Fibroblast of skin of left biceps (primary cell): ENCODE data around the gene NT5E.
"Not testable (repeated sequence)": the region's sequence is repeated elsewhere in the genome, so short reads cannot be mapped to it uniquely, and the experiment has no call there.

ENCODE experiments used
- DNase-seq, 2 experiments: peaks; one replicate each; pipeline ENCODE4 v3.0.0-alpha.2; 2013; ENCODE audit warnings: low read depth in 2 of 2

NT5E gene

DNA sequence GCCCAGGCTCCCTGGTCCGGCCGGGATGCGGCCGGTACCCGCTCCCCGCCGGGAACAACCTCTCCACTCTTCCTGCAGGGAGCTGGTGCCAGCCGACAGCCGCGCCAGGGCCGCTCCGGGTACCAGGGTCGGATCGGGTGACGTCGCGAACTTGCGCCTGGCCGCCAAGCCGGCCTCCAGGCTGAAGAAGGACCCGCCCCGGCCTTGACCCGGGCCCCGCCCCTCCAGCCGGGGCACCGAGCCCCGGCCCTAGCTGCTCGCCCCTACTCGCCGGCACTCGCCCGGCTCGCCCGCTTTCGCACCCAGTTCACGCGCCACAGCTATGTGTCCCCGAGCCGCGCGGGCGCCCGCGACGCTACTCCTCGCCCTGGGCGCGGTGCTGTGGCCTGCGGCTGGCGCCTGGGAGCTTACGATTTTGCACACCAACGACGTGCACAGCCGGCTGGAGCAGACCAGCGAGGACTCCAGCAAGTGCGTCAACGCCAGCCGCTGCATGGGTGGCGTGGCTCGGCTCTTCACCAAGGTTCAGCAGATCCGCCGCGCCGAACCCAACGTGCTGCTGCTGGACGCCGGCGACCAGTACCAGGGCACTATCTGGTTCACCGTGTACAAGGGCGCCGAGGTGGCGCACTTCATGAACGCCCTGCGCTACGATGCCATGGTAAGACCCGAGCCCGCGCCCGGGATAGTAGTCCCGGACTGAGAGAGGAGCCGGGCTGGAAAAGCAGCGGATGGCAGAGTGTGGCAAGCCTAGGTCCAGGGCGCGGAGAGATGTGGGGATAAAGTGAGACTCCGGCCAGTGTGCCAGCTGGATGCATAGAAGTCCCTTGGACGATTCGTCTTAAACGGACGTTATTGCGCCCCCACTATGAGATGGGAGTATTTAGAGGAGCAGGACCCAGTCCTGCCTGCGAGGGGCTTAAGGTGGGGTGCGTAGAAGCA is at the start of gene NT5E:
NT5E (plus strand) TSS at position 266 of the 942 bp plus-strand sequence; CDS start at position 323, 57 bp downstream.
- no peak for DNase-seq

DNA sequence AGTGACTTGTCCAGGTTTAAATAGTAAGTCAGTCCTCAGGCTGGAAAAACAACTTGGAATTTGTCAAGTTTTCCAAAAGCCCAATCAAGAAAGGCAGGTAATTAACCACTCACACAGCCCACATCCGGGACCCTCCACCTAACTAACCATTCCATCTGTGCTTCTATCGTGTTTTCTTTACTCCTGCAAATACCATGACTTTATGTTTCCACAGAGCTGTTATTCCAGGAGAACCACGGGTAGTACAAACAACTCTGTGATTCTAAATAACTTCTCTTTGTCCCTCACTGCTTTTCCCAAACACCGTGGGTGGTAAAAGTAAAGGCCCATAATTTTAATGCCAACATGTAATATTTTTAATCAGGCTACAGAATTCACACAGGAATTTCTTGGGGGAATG is 49.6 kb upstream of the NT5E start:
- DNase-seq: no peak

DNA sequence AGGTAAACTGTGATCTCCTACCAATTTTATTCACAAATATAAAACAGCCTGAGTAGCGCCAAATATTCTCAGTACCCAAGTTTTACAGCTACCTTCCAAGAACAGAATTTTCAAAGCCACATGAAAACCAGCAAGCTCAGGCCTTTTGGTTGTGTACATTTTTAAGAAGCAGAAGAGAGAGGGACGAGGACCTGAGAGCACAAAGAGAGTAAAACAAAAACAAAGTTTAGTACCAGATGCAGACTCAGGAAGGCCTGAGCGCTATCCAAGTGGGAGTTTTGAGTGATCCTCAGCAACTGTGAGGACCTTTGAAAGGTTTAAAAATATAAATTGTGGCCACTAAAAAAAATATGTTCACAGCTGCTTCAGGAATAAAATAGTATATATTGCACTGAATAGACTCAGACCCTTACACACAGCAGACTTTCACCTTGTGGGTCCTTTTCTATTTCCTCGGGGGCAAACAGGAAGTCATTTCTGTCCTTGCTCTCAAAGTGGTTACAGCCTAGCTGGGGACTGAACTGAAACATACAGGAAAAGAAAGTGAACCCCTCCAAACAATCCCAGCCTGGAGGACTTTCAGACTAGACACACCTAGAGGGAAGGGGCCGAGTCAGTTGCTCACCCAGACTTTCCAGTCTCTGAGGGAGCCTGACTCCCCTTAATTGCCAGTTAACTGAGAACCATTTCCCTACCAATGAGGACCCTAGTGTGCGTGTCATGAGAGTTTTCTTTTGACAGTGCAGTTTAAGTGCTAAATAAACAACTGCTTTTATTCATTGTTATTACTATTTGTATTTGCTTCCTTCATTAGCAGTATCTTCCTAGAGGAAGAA is 48.5 kb upstream of the NT5E start:
- DNase-seq: no peak

DNA sequence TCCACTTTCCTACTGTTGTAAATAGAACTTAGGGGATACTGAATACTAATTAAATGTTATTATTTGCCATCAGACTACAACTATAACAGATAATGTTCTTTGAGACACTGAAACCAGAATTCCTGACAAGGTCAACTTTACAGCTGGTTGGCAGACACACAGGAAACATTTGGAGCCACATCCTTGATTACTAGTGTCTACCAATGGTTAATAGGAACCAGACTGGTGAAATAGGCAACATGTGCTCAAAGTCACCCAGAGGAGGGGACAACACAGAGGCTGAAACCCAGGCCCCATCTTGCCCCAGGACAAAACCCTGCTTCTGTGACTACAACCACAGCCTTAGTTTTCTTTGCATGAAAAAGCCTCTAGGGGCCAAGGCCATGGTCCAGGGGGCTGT is 47.8 kb upstream of the NT5E start:
- DNase-seq: no peak

DNA sequence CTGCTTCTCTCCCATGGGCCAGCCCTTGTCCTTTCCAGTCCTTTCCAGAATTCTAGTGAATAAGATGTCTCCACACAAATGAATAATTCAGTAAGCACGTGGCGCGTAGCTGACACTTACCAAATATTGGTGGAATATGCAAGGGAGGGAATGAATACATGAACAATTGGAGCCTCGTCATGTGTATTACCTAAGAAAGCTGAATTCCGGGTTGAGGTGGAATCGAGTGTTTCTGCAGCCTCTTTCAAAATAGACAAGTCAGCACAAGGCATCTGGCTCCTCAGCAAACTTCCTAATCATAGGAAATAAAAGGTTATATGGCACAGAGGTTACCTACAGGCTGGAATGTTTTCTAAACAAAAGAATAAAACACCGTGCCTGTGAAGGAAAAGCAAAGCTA is 47.0 kb upstream of the NT5E start:
- DNase-seq: no peak

DNA sequence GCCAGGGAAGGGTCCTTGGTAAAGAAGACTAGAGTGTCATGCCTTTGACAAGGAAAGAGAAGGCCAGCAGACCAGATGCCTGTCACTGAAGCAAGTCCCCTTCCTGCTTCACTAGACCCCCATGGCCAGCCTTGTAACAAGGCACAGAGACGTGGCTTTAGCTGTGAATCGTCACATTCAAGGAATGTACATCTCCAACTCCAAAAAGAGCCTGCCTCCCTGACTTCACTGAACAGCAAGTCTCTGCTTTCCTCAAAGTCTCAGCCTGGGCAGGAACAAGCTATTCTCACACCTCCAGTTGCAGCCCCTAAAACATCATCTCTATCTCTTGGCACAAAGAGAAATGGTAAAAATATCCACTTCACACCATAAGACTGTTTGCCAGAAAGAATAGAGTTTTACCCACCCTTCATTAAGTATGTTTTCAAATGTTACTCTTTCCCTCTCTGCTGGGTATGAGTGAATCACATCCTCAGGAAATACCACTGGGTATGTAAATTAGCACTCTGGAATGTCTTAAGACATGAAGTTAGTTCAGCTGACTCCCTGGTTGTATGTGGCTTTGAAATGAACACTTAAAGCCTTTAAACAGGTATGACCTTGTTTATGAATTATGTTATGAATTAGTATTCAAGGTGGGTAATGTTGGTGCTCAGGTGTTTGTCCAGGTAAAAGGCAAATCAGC is 46.4 kb upstream of the NT5E start:
- peak; percentile 77 for DNase-seq

DNA sequence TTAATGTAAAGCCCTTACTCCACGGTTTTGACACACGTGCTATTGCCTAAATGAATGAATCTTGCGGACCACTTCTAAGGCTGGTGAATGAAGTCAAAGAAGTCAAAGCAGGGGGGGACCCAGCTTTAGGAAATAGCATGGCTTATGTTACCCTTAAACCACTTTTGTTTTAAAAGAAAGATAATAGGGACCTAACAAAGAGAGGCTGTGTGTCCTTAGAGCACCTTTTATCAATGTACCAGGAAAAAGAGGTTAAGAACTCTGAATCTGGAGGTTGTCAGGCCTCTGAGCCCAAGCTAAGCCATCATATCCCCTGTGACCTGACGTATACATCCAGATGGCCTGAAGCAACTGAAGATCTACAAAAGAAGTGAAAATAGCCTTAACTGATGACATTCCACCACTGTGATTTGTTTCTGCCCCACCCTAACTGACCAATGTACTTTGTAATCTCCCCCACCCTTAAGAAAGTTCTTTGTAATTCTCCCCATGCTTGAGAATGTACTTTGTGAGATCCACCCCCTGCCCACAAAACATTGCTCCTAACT is 45.8 kb upstream of the NT5E start:
- DNase-seq: not testable (repeated sequence)

DNA sequence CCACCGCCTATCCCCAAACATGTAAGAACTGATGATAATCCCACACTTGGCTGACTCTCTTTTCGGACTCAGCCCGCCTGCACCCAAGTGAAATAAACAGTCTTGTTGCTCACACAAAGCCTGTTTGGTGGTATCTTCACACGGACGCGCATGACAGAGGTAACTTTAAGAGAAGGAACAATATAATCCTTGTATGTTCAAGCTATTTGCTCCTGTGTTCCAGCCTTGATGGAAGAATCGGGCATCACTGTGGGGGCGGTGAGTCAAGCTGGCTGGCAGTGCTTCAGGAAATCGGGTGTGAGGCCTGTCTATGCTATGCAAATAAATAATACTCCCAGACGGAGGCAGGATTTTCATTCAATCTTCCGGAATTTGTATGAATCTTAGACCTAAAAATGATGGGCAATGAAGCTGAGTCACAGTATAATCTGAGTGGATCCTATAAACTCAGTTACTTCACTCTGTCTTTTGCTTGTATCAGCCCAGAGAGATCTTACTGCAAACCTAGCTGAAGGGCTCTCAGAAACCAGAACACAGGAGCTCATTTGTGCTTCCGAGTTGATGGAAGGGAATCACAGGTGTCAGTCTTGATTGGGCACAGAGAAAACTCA is 45.2 kb upstream of the NT5E start:
- DNase-seq: peak; percentile 81

DNA sequence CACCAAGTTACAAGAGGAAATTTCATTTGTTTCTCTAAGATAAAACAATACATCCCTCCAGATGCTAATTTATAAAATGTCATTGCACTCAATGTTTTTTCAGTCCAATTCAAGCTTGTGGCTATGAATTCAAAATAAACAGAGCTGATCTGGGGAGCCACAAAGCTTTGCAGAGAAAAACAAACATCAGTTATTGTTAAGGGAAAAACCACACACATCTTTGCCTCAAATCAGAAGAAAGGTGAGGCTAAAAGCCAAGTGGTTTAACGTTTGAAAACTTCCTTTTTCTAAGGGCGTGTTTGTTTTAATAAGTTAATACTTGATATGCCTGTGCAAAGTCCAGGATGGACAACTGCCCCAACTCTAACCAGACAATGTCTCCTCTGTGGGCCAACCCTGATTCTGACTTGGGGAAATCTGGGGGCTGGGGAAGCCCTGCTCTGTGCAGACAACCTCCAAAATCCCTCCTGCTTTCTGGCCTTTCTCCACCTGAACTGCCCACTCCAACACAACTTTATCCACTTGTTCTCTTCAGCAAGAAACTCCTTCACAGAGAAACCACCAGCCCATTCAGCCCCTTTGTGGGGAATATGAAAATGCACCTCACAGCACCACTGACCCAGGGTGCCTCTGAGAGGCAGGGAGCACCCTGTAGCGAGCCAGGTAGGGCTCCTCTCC is 44.6 kb upstream of the NT5E start:
- no peak for DNase-seq

DNA sequence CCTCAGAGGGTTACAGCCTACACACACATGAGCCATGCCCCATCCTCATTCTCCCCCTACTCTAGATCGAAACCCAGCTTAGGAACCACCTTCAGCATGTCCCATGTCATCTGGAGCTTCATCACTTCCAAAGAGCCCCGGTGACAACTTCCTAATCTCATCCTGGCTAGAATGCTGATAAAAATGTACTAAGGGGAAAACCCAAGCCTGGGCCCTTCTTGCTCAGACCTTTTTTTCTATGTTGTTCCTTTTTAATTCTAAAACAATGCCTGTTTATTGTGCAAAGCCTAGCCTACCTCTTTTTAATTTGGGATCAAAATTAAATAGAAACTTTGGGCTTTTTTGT is 44.1 kb upstream of the NT5E start:
- no peak for DNase-seq

DNA sequence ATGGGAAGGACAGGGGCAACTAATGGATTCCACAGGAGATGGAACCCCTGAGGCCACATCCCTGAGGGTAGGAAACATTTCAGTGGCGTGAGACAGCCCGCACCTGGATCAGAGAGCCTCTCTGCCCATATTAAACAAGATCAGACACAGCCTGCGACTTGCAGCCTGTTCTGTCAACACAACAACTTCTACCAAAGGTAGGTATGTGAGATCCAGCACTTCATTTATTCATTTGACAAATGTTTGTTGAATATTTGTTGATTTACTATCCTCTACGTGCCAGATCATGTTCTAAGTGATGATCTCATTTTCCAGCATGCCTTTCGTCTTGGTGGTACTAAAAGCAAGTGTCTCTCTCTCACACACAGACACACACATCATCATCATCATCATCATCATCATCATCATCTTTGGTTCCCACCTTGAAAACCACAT is 43.2 kb upstream of the NT5E start:
- DNase-seq: no peak

DNA sequence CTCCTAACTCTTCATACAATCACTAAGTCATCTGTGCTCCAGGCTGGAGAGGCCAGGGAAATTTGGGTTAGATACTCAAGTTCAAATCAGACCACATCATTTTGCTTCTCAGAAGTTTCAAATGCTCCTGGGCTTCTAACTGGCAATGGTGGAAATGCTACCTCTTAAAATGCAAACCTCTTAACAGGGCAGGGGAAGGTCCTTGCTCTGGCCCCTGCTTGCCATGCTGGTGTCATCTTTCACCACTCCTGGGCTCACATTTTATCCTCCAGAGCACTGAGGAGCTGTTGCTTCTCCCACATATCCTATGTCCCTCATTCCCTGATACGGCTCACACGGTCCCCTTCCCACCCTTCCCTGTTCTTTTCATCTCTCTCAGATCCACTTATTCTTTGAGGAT is 41.8 kb upstream of the NT5E start:
- no peak for DNase-seq

DNA sequence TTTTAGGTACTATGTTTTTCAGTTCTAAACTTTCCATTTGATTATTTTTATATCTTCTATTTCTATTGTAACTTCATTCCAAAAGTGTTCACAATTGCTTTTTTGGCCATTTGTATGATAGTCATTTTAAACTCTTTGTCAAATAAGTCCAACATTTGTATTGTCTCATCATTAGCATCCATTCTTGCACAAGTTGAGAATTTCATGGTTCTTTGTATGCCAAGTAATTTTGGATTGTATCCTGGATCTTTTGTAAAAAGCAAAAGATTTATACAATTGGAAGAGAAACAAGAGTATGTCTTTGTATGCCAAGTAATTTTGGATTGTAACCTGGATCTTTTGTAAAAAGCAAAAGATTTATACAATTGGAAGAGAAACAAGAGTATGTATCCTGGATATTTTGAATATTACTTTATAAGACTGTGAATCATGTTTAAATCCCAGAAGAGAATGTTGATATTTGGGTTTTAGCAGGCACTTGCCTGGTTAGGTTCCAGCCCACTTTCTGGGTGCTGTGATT is 36.9 kb upstream of the NT5E start:
- DNase-seq: no peak

DNA sequence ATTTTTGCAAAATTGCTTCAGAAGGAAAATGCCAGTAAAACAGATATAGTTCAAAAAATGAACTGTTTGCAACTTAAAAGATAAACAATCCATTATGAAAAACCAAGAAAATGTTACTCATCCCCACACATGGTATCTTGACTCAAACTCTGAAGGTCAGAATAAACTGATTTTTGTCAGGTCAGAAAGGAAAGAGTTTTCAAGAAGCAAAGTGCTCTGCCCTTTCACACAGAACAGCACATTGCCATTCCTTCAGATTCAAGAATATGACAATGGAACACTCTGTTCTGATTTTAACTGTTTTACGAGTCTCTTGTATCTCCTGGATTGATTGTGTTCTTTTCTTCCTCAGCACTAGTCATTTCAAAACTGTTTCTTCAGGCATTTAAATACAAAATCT is 33.8 kb upstream of the NT5E start:
- DNase-seq: no peak

DNA sequence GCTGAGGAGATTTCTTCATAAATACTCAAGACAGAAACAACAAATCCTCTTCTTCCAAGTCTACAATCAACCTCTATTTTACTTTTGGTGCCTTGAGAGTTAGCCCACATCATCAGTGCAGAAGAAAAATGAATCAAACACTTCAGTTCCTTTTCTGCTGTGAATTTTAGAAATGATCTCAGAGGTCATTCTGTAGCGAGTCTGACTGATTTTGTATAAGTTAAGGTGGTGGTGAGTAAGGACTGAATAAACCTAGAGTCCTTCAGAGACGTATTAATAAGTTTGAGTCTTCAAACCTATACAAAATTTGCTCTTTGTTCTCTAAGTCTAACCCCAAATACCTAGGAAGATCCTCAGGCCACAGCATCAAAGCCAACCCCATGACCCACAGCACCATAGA is 33.1 kb upstream of the NT5E start:
- no peak for DNase-seq

DNA sequence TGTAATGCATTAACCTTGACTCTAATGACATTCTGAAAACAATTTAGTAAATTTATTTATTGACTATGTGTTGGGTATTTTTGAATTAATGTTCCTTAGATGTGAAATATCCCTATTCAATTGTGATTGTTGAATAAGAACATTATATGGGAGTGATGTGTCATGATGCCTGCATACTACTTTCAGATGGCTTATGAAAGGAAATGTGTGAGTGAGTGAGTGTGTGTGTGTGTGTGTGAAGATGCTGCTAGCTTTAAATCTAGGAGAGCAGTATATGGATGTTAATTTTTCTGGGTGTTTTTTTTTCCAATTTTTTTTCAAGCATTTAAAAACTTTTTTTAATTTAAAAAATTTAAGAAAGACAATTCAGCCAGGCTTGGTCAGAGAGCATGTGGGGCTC is 32.5 kb upstream of the NT5E start:
- DNase-seq: no peak

DNA sequence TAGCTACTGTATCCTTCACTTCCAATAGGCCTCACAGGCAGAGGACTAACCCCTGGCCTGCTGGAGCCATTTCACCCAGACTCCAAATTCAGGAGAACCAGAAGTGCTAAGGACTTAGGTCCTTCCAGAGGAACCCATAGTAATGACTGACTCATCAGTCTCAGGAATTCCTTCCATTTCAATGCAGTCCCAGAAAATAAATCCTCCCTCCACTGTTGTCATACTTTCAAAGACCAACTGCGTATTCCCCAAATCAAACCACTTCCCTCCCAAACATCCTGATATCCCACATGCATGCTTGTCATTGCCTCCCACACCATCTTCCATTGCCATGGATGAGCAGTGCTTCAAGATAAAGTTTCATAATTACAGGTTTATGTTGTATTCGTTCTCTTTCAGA is 31.8 kb upstream of the NT5E start:
- peak; percentile 62 to 67 for DNase-seq

DNA sequence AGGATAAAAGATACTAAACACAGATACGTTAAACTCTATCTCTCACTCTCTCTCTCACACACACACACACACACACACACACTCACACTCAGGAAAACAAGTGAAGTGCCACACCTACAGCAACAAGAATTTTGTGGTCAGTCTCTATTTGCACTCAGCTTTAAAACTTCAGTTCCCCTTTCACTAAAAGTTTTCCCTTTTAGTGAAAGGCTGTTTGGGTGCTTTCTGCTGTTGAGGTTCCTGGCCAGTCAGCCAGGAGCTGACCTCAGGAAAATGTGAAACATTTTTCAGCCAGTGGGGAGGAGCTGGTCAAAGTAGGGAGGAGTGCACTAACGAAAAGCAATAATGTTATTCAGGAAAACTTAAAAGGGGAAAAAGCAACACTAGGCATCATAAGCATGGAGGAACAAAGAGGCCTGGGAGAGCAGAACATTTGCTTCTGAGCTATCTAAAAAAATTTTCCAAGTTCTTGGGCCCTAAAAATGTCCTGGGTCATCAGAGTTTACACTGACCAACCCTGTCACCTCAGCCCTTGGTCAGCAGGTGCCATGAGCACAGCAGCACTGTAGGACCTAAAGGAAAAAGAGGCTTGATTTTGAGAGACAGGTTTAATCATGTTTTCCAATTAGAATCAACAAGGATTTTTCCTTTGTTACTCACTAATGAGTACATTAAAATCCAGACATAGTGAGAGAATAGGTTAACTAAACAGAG is 30.7 kb upstream of the NT5E start:
- no peak for DNase-seq

DNA sequence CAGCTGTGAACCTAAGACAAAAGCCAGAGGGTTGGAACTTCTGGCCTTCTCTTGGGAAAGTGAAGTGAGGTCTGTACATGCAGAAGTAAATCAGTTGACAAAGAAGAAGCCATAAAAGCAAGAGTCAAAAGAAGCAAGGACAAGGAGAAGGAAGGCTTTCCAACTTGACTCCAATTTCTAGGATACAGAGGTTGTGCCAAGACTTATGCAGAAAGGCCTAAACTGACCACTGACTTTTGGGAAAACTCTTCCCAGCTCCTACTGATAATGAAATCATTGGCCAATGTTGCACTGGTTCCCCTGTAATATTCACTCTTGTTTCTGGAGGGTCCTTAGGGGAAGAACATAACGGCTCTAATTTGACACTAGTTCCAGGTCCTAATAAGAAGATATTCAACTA is 29.3 kb upstream of the NT5E start:
- no peak for DNase-seq

DNA sequence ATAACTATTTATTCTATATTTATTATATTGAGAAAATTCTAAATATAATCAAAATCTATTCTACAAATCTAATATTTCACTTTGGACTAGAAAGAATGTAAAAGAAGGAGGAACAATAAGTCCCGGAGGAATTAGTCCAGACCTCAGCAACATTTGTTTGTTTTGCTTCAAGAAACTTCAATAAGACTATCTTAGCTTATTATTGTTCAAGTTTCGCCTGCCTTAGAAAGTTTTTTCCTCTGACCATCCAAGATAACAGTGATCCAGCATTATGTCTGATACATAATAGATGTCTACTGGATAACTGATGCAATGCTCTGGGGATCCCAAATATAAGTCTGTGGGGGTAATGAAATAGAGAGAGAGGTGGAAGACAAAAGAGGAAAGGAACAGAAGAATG is 28.7 kb upstream of the NT5E start:
- DNase-seq: no peak
